Smooth muscle cell (in vitro differentiated cells): ENCODE data around the gene MACF1. TPM values are rescaled to one million over a fixed set of nuclear protein-coding genes. Genes with fewer than 3 reads are reported as not detected.
A peak's percentile ranks its signal among the peaks of the same experiment; 100 is the strongest.

Experiments
- DNase-seq: peaks from one replicate; lab custom pipeline; 2025; ENCODE audit not compliant: unreplicated experiment; lab: John Stamatoyannopoulos, UW
- H2AFZ ChIP-seq: fragments of 200-600 bp; sonication (generic); 2 replicates; pipeline ENCODE4 v1.6.0; 2016; ENCODE audit warnings: antibody characterized with exemption, low read depth, mild to moderate bottlenecking
- H3F3A ChIP-seq: fragments of 200-600 bp; sonication (generic); 2 replicates; pipeline ENCODE4 v1.6.0; 2017; ENCODE audit warnings: antibody characterized with exemption, low read depth
- H3K27ac ChIP-seq: fragments of 200-600 bp; sonication (generic); 2 replicates; pipeline ENCODE4 v1.5.1; 2016; ENCODE audit warnings: low read depth, mild to moderate bottlenecking
- H3K27me3 ChIP-seq: fragments of 200-600 bp; sonication (generic); 2 replicates; pipeline ENCODE4 v1.6.1; 2016; ENCODE audit warnings: low read depth, mild to moderate bottlenecking
- H3K36me3 ChIP-seq: fragments of 200-600 bp; sonication (generic); 2 replicates; pipeline ENCODE4 v1.5.1; 2016; ENCODE audit warnings: low read depth
- H3K4me1 ChIP-seq: fragments of 200-600 bp; sonication (generic); 2 replicates; pipeline ENCODE4 v1.5.1; 2016; ENCODE audit warnings: low read depth
- H3K4me2 ChIP-seq: fragments of 200-600 bp; sonication (generic); 2 replicates; pipeline ENCODE4 v1.6.0; 2016; ENCODE audit warnings: mild to moderate bottlenecking
- H3K4me3 ChIP-seq: fragments of 200-600 bp; sonication (generic); 2 replicates; pipeline ENCODE4 v1.5.1; 2016; ENCODE audit warnings: mild to moderate bottlenecking
- H3K79me2 ChIP-seq: fragments of 200-600 bp; sonication (generic); 2 replicates; pipeline ENCODE4 v1.6.0; 2016; ENCODE audit warnings: low read depth, mild to moderate bottlenecking
- H3K9ac ChIP-seq: fragments of 200-600 bp; sonication (generic); 2 replicates; pipeline ENCODE4 v1.6.0; 2016; ENCODE audit warnings: low read depth
- H3K9me3 ChIP-seq: fragments of 200-600 bp; sonication (generic); replicated peaks from 2 replicates; pipeline ENCODE4 v1.5.1; 2016; ENCODE audit warnings: low read depth
- H4K20me1 ChIP-seq: fragments of 200-600 bp; sonication (generic); 2 replicates; pipeline ENCODE4 v1.6.0; 2016; ENCODE audit warnings: low read depth
- WGBS: methylation state at CpG from one replicate; pipeline ENCODE4 v1.1.7; 2016; ENCODE audit warnings: low lambda C conversion rate; 5-methylcytosine and 5-hydroxymethylcytosine counted together
- polyA plus RNA-seq: library from polyadenylated mRNA; unstranded; fragments of >200 nt; fragmentation: Nextera tagmentation; extraction: Ambion mirVana; gene quantifications from 2 replicates; pipeline ENCODE4 v1.2.1, GENCODE V29; 2016
- total RNA-seq: library from RNA; depleted of rRNA; stranded (reverse); fragments of >200 nt; gene quantifications from 2 replicates; pipeline ENCODE4 v1.2.3, GENCODE V29; 2014
- TF ChIP-seq, protein P1 (sequence below): fragments of 200-600 bp; sonication (generic); IDR thresholded peaks from 2 replicates; pipeline ENCODE4 v1.5.1; 2017; ENCODE audit warnings: borderline replicate concordance, mild to moderate bottlenecking, antibody characterized with exemption; ENCODE audit not compliant: insufficient read depth, poor library complexity, severe bottlenecking

Gene MACF1, protein sequence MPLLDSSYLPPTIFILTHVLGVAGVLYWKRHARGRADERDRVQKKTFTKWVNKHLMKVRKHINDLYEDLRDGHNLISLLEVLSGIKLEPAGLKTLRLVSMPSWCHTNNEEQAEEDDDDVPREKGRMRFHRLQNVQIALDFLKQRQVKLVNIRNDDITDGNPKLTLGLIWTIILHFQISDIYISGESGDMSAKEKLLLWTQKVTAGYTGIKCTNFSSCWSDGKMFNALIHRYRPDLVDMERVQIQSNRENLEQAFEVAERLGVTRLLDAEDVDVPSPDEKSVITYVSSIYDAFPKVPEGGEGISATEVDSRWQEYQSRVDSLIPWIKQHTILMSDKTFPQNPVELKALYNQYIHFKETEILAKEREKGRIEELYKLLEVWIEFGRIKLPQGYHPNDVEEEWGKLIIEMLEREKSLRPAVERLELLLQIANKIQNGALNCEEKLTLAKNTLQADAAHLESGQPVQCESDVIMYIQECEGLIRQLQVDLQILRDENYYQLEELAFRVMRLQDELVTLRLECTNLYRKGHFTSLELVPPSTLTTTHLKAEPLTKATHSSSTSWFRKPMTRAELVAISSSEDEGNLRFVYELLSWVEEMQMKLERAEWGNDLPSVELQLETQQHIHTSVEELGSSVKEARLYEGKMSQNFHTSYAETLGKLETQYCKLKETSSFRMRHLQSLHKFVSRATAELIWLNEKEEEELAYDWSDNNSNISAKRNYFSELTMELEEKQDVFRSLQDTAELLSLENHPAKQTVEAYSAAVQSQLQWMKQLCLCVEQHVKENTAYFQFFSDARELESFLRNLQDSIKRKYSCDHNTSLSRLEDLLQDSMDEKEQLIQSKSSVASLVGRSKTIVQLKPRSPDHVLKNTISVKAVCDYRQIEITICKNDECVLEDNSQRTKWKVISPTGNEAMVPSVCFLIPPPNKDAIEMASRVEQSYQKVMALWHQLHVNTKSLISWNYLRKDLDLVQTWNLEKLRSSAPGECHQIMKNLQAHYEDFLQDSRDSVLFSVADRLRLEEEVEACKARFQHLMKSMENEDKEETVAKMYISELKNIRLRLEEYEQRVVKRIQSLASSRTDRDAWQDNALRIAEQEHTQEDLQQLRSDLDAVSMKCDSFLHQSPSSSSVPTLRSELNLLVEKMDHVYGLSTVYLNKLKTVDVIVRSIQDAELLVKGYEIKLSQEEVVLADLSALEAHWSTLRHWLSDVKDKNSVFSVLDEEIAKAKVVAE (N-terminal part only)
- 186 and 195 TPM in 2 replicates for total RNA-seq
- 36.9 and 71.9 TPM in 2 replicates for polyA plus RNA-seq

DNA sequence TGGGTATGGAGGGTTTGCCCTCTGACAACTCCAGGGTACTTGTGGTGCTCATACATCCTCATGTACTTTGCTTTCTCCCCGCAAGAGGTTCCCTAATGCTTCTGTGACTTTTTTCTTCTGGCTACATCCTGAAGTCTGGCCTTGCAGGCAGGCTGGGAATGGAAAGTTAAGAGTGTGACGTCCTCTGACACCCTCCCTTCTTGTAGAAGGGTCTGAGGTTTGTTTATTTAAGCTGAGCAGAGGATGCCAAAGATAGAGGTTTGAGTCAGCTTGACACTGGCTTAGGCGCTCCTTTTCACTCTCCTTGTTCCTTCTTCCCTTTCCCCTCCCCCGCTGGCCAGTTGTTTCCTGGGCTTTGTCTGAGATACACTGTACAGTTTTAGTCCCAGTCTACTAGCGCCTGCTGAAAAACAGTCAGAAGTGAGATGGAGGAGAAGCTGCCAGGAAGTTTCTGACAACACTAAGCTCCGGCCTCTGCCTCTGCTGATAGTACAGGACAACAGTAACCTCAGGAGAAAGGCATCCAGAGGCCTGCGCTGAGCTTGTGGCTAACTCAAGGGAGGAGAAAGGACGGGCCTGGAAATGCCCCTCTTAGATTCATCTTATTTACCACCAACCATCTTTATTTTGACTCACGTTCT is at the start of gene MACF1:
Gene MACF1 (plus strand): TSS at position 255 of the 641 bp plus-strand sequence. CDS start 328 bp downstream, at position 583.
- Histone ChIP-seq H3K79me2 (peaks cover 86% of the 10 kb centered on the region), H3K4me1 (peaks cover 22% of the 10 kb centered on the region), H3K27me3 (no peaks in the 10 kb centered on the region), H3K36me3 (no peaks in the 10 kb centered on the region), H3K9ac (peak within 1 kb of the TSS; percentile 93), H3K9me3 (no peaks in the 10 kb centered on the region), H3K4me3 (peak within 1 kb of the TSS; percentile 47), H2AFZ (no peak within 1 kb of the TSS), H4K20me1 (peaks cover 37% of the 10 kb centered on the region), H3K4me2 (peak within 1 kb of the TSS; percentile 83), H3F3A (peaks cover 31% of the 10 kb centered on the region), H3K27ac (peak within 1 kb of the TSS; percentile 98)
- peak; percentile 40 for DNase-seq
- TF ChIP-seq, protein P1, sequence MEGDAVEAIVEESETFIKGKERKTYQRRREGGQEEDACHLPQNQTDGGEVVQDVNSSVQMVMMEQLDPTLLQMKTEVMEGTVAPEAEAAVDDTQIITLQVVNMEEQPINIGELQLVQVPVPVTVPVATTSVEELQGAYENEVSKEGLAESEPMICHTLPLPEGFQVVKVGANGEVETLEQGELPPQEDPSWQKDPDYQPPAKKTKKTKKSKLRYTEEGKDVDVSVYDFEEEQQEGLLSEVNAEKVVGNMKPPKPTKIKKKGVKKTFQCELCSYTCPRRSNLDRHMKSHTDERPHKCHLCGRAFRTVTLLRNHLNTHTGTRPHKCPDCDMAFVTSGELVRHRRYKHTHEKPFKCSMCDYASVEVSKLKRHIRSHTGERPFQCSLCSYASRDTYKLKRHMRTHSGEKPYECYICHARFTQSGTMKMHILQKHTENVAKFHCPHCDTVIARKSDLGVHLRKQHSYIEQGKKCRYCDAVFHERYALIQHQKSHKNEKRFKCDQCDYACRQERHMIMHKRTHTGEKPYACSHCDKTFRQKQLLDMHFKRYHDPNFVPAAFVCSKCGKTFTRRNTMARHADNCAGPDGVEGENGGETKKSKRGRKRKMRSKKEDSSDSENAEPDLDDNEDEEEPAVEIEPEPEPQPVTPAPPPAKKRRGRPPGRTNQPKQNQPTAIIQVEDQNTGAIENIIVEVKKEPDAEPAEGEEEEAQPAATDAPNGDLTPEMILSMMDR: peak; percentile 20
- WGBS: 3% methylated on average over 9 of the region's 9 CpGs

DNA sequence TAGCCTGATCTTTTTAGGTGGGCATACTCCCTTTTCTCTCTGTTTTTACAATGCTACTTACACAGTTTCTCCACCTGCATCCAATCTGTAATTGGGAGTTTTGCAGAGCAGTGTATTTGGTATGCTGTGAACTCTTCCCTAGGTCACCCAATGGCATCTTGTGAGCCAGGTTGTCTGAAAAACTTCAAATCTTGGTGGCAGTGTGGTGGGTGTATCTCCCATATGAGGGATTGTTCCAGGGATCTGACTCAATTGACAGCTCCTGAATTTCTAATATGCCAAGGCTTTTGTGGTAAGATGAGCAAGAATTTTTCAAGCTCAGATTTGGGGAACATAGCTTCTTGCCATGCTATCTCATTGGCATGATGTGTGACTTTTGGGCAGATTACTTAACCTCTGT is 47.2 kb upstream of the MACF1 start:
- H3K79me2 ChIP-seq: peaks cover 83% of the 10 kb centered on the region
- no peak overlapping the region for H3K4me2 ChIP-seq
- H3F3A ChIP-seq: peaks cover 5% of the 10 kb centered on the region
- H4K20me1 ChIP-seq: peaks cover 90% of the 10 kb centered on the region
- no peaks in the 10 kb centered on the region for H3K36me3 ChIP-seq
- no peak overlapping the region for H2AFZ ChIP-seq
- H3K4me1 ChIP-seq: peaks cover 65% of the 10 kb centered on the region
- DNase-seq: no peak
- H3K4me3 ChIP-seq: no peak overlapping the region
- H3K27ac ChIP-seq: no peak overlapping the region
- H3K27me3 ChIP-seq: no peaks in the 10 kb centered on the region
- TF ChIP-seq, protein P1: no peak
- no peak overlapping the region for H3K9ac ChIP-seq
- H3K9me3 ChIP-seq: no peaks in the 10 kb centered on the region

DNA sequence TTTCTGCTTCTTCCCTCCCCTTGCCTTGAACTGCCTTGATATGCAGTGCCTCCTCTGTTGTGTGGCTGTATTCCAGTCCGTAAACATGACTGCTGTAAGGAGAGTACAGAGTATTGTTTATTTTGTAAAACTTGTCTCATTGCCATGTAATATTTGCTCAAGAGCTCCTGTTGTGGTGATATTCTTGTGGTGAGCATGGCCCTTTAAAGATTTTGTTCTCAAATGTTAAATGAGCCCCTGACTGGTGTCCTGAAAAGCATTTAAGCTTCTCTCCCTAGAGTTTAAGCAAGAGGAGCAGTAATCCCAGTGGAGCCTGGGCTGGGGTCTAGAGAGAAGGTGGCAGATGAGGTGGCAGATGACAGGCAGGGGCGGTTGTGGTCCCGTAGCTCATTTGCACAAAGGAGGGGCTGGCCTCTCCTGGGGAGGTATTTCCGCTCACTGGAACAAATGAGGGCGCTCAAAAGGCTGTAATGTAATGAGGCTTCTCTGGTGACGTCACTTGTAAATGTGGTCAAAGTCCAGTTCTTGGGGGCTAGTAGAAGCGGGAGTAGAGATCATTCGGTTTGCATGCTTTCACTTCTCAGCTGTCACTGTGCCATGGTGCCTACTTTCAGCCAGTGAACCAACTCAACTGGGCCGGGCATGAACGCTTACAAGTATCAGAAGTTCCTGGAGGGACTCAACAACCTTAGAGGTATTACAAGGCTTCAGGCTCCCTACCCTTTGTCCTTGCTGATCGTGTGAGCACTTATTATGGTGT is 46.0 kb upstream of the MACF1 start:
- Histone ChIP-seq H3K9me3 (no peaks in the 10 kb centered on the region), H3F3A (peaks cover 5% of the 10 kb centered on the region), H2AFZ (no peak overlapping the region), H3K27ac (peak overlapping the region; percentile 86), H3K9ac (peak overlapping the region; percentile 64), H3K36me3 (no peaks in the 10 kb centered on the region), H3K4me1 (peaks cover 53% of the 10 kb centered on the region), H3K4me2 (peak overlapping the region; percentile 49), H3K27me3 (no peaks in the 10 kb centered on the region), H3K4me3 (peak overlapping the region; percentile 31), H3K79me2 (peaks cover 87% of the 10 kb centered on the region), H4K20me1 (peaks cover 90% of the 10 kb centered on the region)
- 54% methylated on average over 11 of the region's 11 CpGs for WGBS
- TF ChIP-seq, protein P1: no peak
- no peak for DNase-seq
